H1 (cell line): ENCODE data around the gene STARD7. TPM values are rescaled to one million over a fixed set of nuclear protein-coding genes. Genes with fewer than 3 reads are reported as not detected.

ENCODE experiments used
- CTCF ChIA-PET: fragments of 300-600 bp; sonication (Branson Sonifier 250); formaldehyde crosslinking; loops from one replicate; lab custom pipeline; 2021; ENCODE audit not compliant: partially characterized antibody; lab: Charles Lee
- POLR2A ChIA-PET: fragments of 300-600 bp; sonication (Branson Sonifier 250); formaldehyde crosslinking; loops from one replicate; lab custom pipeline; 2021; ENCODE audit warnings: inconsistent platforms; ENCODE audit not compliant: partially characterized antibody; lab: Charles Lee
- DNase-seq, 2 experiments: peaks; one replicate each; pipeline versions ENCODE4 v3.0.0 to v3.0.0-alpha.2; 2010 to 2022; ENCODE audit warnings: low spot score in 2 of 2, low read depth in 1 of 2, mixed read lengths in 1 of 2
- FAIRE-seq: peaks from 2 replicates; lab custom pipeline; 2011; peaks lifted over from hg19 to GRCh38; lab: Jason Lieb, UNC
- H2AFZ ChIP-seq: 2 replicates; pipeline ENCODE4 v1.8.1; 2012; ENCODE audit warnings: low read length, inconsistent platforms
- H2AK5ac ChIP-seq: 2 replicates; pipeline ENCODE4 v1.6.1; 2013; ENCODE audit warnings: low read depth, low read length
- H2BK120ac ChIP-seq: replicated peaks from 2 replicates; pipeline ENCODE3; 2013; ENCODE audit warnings: low read depth, low read length, inconsistent platforms
- H2BK12ac ChIP-seq: 2 replicates; pipeline ENCODE4 v1.6.1; 2013; ENCODE audit warnings: low read depth, low read length
- H2BK15ac ChIP-seq: 2 replicates; pipeline ENCODE4 v1.6.1; 2013; ENCODE audit warnings: low read length
- H2BK20ac ChIP-seq: 2 replicates; pipeline ENCODE4 v1.6.1; 2013; ENCODE audit warnings: low read length
- H2BK5ac ChIP-seq: 2 replicates; pipeline ENCODE4 v1.6.1; 2013; ENCODE audit warnings: low read depth, low read length
- H3K14ac ChIP-seq: 2 replicates; pipeline ENCODE4 v1.6.1; 2013; ENCODE audit warnings: inconsistent platforms; ENCODE audit not compliant: insufficient read length
- H3K18ac ChIP-seq: 2 replicates; pipeline ENCODE4 v1.6.1; 2013; ENCODE audit warnings: low read length; ENCODE audit errors: extremely low read depth
- H3K23ac ChIP-seq: 2 replicates; pipeline ENCODE4 v1.6.1; 2013; ENCODE audit warnings: inconsistent platforms; ENCODE audit not compliant: insufficient read length
- H3K23me2 ChIP-seq: 2 replicates; pipeline ENCODE4 v1.6.1; 2013; ENCODE audit warnings: low read depth, low read length
- H3K27ac ChIP-seq: 2 replicates; pipeline ENCODE4 v1.6.1; 2011; ENCODE audit warnings: low read depth, low read length, inconsistent platforms
- H3K27me3 ChIP-seq, 4 experiments: replicated peaks in 1 of 4; 1 replicate in 1 of 4; 2 replicates in 3 of 4; pipeline versions ENCODE4 v1.6.1 to v1.8.1; 2011 to 2013; ENCODE audit warnings: low read length in 3 of 4, mild to moderate bottlenecking in 3 of 4, inconsistent platforms in 2 of 4, mixed read lengths in 2 of 4, moderate library complexity in 1 of 4; ENCODE audit not compliant: control insufficient read depth in 3 of 4, insufficient read depth in 3 of 4; ENCODE audit errors: extremely low read depth in 1 of 4
- H3K36me3 ChIP-seq, 4 experiments: 2 replicates each; pipeline versions ENCODE4 v1.6.1 to v1.8.1; 2011 to 2013; ENCODE audit warnings: mild to moderate bottlenecking in 4 of 4, low read length in 3 of 4, moderate library complexity in 2 of 4, control low read depth in 1 of 4, inconsistent platforms in 1 of 4; ENCODE audit not compliant: insufficient read depth in 4 of 4, control insufficient read depth in 2 of 4
- H3K4ac ChIP-seq: replicated peaks from 2 replicates; pipeline ENCODE3; 2013; ENCODE audit warnings: low read length, low read depth, mixed read lengths, inconsistent platforms; ENCODE audit not compliant: insufficient read length
- H3K4me1 ChIP-seq, 4 experiments: replicated peaks in 1 of 4; 1 replicate in 1 of 4; 2 replicates in 3 of 4; pipeline versions ENCODE4 v1.6.1 to v1.8.1; 2011 to 2013; ENCODE audit warnings: low read length in 3 of 4, inconsistent platforms in 2 of 4, mixed read lengths in 1 of 4; ENCODE audit not compliant: insufficient read depth in 4 of 4, control insufficient read depth in 3 of 4
- H3K4me2 ChIP-seq, 2 experiments: 2 replicates each; pipeline versions ENCODE4 v1.6.1 to v1.8.1; 2011 to 2013; ENCODE audit warnings: low read depth in 2 of 2, low read length in 2 of 2, control low read depth in 1 of 2, inconsistent platforms in 1 of 2, mild to moderate bottlenecking in 1 of 2; ENCODE audit not compliant: insufficient read depth in 1 of 2
- H3K4me3 ChIP-seq, 4 experiments: fragments of 200-600, 300-600 bp in 1 of 4; sonication (generic), shearing (Covaris generic), sonication (Bioruptor Twin) in 1 of 4; 2 replicates each; pipeline versions ENCODE4 v1.5.1 to v1.8.1; 2011 to 2016; ENCODE audit warnings: low read length in 4 of 4, low read depth in 3 of 4, control low read depth in 2 of 4, inconsistent platforms in 2 of 4, mild to moderate bottlenecking in 2 of 4, mixed read lengths in 1 of 4, moderate library complexity in 1 of 4; ENCODE audit not compliant: insufficient read depth in 2 of 4; ENCODE audit errors: extremely low read depth in 1 of 4
- H3K56ac ChIP-seq: replicated peaks from 2 replicates; pipeline ENCODE3; 2013; ENCODE audit warnings: low read depth, mild to moderate bottlenecking, mixed read lengths, low read length, inconsistent platforms; ENCODE audit not compliant: insufficient read length
- H3K79me1 ChIP-seq: 2 replicates; pipeline ENCODE4 v1.6.1; 2013; ENCODE audit warnings: low read depth, low read length, control low read depth
- H3K79me2 ChIP-seq, 2 experiments: 2 replicates each; pipeline versions ENCODE4 v1.6.1 to v1.8.1; 2012 to 2013; ENCODE audit warnings: low read length in 2 of 2, mild to moderate bottlenecking in 2 of 2, inconsistent platforms in 1 of 2; ENCODE audit not compliant: insufficient read depth in 2 of 2, control insufficient read depth in 1 of 2
- H3K9ac ChIP-seq, 4 experiments: replicated peaks in 1 of 4; 1 replicate in 1 of 4; 2 replicates in 3 of 4; pipeline versions ENCODE4 v1.6.1 to v1.8.1; 2011 to 2013; ENCODE audit warnings: low read depth in 3 of 4, low read length in 3 of 4, control low read depth in 2 of 4, mild to moderate bottlenecking in 2 of 4, moderate library complexity in 2 of 4, inconsistent platforms in 1 of 4; ENCODE audit errors: extremely low read depth in 1 of 4
- H3K9me3 ChIP-seq, 2 experiments: 2 replicates each; pipeline versions ENCODE4 v1.6.1 to v1.8.1; 2012 to 2013; ENCODE audit warnings: mild to moderate bottlenecking in 2 of 2, moderate library complexity in 2 of 2, control low read depth in 1 of 2, inconsistent platforms in 1 of 2, low read depth in 1 of 2, low read length in 1 of 2, mixed read lengths in 1 of 2; ENCODE audit not compliant: insufficient read depth in 2 of 2
- H4K20me1 ChIP-seq, 2 experiments: replicated peaks in 1 of 2; 2 replicates each; pipeline versions ENCODE3 to v1.8.1; 2011 to 2013; ENCODE audit warnings: inconsistent platforms in 2 of 2, low read length in 2 of 2, mild to moderate bottlenecking in 1 of 2; ENCODE audit not compliant: insufficient read depth in 2 of 2, control insufficient read depth in 1 of 2
- H4K5ac ChIP-seq: 2 replicates; pipeline ENCODE4 v1.6.1; 2013; ENCODE audit warnings: low read length, low read depth, mixed read lengths, inconsistent platforms; ENCODE audit not compliant: insufficient read length
- H4K8ac ChIP-seq: 2 replicates; pipeline ENCODE4 v1.8.0; 2013; ENCODE audit warnings: mild to moderate bottlenecking, moderate library complexity, low read length, inconsistent platforms; ENCODE audit not compliant: insufficient read depth; ENCODE audit errors: extremely low read depth
- H4K91ac ChIP-seq: replicated peaks from 2 replicates; pipeline ENCODE3; 2013; ENCODE audit warnings: low read length, mixed read lengths, inconsistent platforms; ENCODE audit not compliant: insufficient read length
- GABPA ChIP-seq: IDR thresholded peaks from 2 replicates; pipeline ENCODE4 v1.6.1; 2011; ENCODE audit warnings: mild to moderate bottlenecking, low read length, moderate library complexity, borderline replicate concordance; ENCODE audit not compliant: insufficient read depth
- WGBS, 2 experiments: shearing (Covaris generic) in 1 of 2; methylation state at CpG; one replicate each; pipeline versions ENCODE4 v1.1.6 to v1.1.7; 2013 to 2015; ENCODE audit warnings: low lambda C conversion rate in 2 of 2, mixed read lengths in 2 of 2, inconsistent platforms in 1 of 2, low coverage in 1 of 2, missing lambda C conversion rate in 1 of 2; ENCODE audit not compliant: insufficient replicate concordance in 2 of 2, insufficient coverage in 1 of 2, insufficient read length in 1 of 2; ENCODE audit errors: extremely low coverage in 1 of 2, missing lambda C conversion rate in 1 of 2; 5-methylcytosine and 5-hydroxymethylcytosine counted together
- polyA plus RNA-seq, 7 experiments: library from polyadenylated mRNA; depleted of rRNA in 3 of 7; stranded (reverse) in 5 of 7; unstranded in 2 of 7; fragments of >200 nt in 5 of 7; fragments of 200-250 nt in 2 of 7; gene quantifications; 1 replicate in 5 of 7; 2 replicates in 1 of 7; 4 replicates in 1 of 7; pipeline versions ENCODE4 v1.2.1 to v1.2.3, GENCODE V29; 2011 to 2013; ENCODE audit warnings: missing spikeins in 2 of 7, mixed read lengths in 2 of 7
- total RNA-seq: library from RNA; stranded (reverse); fragmentation: NEBNext Ultra II Directional; extraction: Animal tissue kit (Norgen Biotek cat#: 25700); gene quantifications from 2 replicates; pipeline ENCODE4 v1.2.1, GENCODE V29; 2021
- TF ChIP-seq, protein P1 (sequence below): IDR thresholded peaks from 2 replicates; pipeline ENCODE4 v1.6.1; 2011; ENCODE audit warnings: low read length, improper control_type of control experiment

Gene STARD7
- total and polyA plus RNA-seq, 2 of the 8 experiments (the other 6 are each of a cell fraction or from before 2014, with no cell fraction given), result 89.1 to 200 TPM

DNA sequence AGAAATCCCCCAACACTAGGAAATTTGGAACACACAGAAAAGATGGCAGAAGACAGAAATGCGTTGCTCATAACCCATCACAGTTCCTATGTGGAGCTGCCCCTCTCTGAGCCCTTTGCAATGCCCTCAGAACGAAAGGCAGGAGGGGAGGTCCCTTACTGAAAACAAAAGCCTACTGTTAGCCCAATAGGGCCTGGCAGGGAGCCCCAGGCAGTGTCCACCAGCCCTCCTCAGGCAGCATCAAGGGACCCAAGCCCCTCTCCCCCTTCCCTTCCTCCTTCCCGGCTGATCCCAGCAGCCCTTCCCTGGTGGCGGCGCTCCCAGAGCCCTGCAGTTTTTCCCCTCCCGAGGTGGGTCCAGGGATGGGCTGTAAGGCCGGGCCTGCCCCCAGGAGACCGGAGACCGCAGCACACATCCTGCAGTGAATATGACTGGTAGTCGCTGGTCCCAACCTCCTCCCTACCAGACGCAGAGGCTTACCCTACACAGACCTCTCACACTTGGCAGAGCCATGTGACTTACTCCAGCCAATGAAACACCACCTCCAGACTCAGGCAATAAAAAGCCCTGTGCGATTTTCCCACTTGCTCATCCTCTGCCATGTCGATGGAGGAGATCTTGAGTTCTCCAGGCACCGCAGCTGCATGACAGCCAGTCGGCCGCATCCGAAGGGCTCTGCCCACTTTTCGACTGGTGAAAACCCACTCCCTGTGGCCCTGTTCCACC is 44.0 kb downstream of the STARD7 start:
- Histone ChIP-seq H2BK20ac (no peak overlapping the region), H3K79me1 (no peaks in the 10 kb centered on the region), H3K4me2 (no peak overlapping the region), H3K36me3 (no peaks in the 10 kb centered on the region), H3K4ac (no peak overlapping the region), H3K14ac (no peak overlapping the region), H3K27me3 (no peaks in the 10 kb centered on the region), H3K9me3 (no peaks in the 10 kb centered on the region), H3K4me3 (no peak overlapping the region), H3K23ac (no peak overlapping the region), H3K4me1 (peaks cover 0 to 7% (median 0%) of the 10 kb centered on the region in 4 experiments; a peak in 1 of 7 replicates), H4K91ac (no peak overlapping the region), H4K20me1 (no peaks in the 10 kb centered on the region), H2AFZ (peak overlapping the region; percentile 74), H3K27ac (no peak overlapping the region), H4K8ac (peak overlapping the region; percentile 84; the same call in 1 of the 2 replicates), H3K79me2 (no peaks in the 10 kb centered on the region), H2BK5ac (no peak overlapping the region), H3K9ac (no peak overlapping the region), H3K23me2 (no peaks in the 10 kb centered on the region; the same call in 1 of the 2 replicates), H2BK15ac (peak overlapping the region; percentile 72; the same call in 1 of the 2 replicates), H4K5ac (no peak overlapping the region), H2AK5ac (no peak overlapping the region), H3K56ac (no peak overlapping the region), H2BK12ac (no peak overlapping the region), H3K18ac (no peak overlapping the region), H2BK120ac (no peak overlapping the region)
- no peak for TF ChIP-seq GABPA
- TF ChIP-seq, protein P1, sequence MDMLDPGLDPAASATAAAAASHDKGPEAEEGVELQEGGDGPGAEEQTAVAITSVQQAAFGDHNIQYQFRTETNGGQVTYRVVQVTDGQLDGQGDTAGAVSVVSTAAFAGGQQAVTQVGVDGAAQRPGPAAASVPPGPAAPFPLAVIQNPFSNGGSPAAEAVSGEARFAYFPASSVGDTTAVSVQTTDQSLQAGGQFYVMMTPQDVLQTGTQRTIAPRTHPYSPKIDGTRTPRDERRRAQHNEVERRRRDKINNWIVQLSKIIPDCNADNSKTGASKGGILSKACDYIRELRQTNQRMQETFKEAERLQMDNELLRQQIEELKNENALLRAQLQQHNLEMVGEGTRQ, result peak; percentile 76
- FAIRE-seq (no peak), DNase-seq (no peak)
- 78% methylated on average over 18 of the region's 18 CpGs; no CpG with 5 or more reads in 1 of the 2 experiments for WGBS, 2 experiments
- POLR2A ChIA-PET, result no interaction called here
- CTCF ChIA-PET, result interaction anchor here (1.5 to 5.2 kb wide), 4 partner anchors 9 to 21 kb away, joined by 5 to 31 read pairs (median 8); no protein-coding TSS in a partner anchor
